Activated CD4-positive, CD25-positive, alpha-beta regulatory T cell treated with anti-CD3 and anti-CD28 coated beads, Interleukin-2, amount 50 U/mL, for 24 hours (primary cell): ENCODE measurements around the gene TACR2.

ENCODE experiments used
- ATAC-seq, 2 donors: fragments of 150-1000 bp; cut with Tn5 transposase; one replicate each; pipeline ENCODE4 v1.10.0; 2021; ENCODE audit warnings: mild to moderate bottlenecking in 1 of 2, moderate library complexity in 1 of 2

TACR2 gene

DNA sequence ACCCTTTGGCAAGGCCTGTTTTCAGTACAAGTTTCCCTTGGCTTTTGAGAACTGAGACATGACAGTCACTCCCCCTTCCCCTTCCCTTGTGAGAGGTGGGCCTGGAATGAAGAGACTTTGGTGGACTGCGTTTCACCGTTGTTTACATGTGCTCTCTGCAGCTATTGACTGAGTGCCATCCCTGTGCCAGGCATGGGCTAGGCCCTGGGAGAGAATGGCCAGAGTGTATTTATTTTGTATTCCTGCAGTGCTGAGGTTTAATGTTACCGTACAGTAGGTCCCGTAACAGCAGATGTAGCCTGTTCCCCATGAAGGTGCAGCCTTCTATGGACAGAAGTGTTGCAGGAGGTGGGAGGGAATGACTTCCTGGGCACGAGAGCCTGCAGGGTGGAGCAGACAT is 50.0 kb downstream of the TACR2 start:
- ATAC-seq = no peak

DNA sequence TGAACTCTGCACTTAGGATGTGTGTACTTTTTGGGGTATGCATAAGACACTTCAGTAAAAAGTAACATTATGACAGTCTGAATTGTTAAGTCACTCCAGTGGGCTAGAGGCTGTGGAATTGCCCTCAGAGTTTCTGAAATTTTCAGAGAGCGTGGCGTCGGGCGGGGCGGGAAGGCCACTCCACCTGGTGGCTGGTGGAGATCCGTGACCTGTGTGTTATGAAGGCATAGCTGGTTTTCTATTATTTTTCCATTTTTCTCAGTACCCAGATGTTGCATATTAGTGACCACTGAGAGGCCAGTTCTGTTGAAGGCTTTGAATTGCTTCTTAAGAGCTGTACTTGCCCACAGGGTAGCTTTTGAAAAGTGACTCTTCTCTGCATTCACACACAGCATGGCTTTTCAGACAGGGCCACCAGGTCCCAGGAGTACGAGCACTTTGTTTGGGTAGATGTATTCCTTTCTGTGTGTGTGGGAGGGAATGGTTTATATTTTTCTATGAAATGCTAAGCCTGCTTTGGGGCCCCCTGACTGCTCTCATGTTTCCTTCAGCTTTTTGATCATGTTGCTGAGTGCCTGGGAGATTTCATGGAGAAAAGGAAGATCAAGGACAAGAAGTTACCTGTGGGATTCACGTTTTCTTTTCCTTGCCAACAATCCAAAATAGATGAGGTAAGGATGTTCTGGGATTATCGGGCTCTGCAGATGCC is 52.3 kb downstream of the TACR2 start:
- no peak for ATAC-seq

DNA sequence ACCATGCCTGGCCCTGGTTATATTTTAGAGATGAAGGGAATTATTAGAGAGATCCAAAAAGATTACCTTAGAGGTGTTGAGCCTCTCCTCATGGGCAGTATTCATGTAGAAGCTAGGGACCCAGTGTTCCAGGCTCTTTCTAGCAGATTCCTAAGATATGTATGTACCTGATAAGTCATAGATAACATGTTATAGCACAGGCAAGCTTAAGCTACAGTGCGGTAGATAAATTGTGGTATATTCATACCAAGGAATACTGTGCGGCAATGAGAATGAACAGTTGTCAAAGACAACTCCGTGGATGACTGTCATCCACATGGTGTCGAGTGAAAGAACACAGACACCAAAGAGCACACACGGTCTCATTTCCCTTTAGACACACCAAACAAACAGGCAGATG is 53.1 kb downstream of the TACR2 start:
- no peak for ATAC-seq

DNA sequence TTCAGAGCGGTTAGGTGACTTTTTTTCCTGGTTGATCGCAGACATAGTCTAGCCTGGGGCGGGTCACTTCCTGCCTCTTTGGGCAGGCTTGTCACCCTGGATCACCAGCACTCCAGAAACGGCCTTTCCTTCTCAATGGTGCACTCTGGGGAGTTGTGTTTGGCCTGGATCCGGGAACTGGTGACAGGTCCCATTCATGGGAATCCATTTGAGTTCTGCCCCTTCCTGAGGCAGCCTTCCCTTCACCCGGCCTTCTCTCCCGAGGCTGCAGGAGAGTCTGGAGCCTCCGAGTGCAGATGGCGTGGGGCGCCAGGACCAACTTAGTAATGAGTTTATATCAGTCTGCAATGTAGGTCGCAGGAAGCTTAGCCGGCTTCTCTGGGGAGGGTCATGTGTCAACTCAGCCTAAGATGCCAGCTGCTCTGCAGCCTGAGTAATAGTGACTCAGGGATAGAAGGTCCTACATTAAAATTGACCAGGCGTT is 54.2 kb downstream of the TACR2 start:
- no peak for ATAC-seq

DNA sequence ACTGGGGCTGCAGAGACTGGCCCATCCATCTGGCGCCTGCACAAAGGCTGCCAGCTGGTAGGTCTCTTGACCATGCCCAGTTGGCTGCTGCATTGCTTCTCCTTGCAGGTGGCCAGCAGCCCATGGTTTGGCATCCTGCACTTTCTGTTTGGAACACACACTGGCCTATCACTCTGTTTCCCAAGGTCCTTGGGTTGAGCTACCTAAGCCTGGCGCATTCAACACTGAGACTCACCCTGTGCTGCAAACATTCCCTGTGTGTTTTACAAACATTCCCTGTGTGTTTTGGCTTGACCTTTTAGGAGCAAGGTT is 55.5 kb downstream of the TACR2 start:
- no peak for ATAC-seq

DNA sequence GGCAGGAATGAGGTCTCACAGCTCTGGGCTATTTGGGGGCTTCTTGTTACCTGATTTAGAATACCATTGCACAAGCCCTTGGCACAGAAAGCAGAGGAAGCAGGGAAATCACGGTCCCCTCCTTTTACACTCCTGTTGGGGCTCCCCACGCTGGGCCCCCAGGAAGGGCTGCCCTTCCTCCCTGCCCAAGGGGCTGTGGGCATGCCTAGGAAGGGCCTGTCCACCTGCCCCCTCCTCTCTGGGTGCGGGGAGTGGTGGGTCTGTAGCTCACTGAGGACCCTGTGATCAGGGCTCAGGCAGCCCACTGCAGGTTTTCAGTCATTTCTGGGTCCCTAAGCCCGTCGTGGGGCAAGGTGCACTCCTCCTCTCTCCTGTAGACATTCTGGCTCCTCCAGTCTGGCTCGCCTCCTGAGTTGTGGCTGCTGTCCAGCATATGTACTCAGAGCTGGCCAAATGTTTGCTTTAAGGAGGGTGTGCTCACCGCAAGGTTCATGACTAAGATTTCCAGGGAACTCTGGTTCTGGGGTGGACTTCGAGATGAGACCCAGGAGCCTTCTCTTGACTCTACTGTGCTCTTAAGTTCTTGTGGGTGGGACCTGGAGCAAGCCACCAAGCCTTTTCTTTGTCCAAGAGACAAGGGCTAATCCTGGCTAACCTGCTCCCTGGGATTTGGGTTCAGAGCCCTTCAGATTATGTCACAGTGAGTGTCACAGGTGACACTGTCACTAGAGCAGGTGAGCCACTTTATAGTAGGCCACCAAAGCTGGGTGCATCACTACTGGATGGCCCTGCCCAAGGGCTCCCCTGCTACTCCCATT is 56.0 kb downstream of the TACR2 start:
- ATAC-seq = no peak

DNA sequence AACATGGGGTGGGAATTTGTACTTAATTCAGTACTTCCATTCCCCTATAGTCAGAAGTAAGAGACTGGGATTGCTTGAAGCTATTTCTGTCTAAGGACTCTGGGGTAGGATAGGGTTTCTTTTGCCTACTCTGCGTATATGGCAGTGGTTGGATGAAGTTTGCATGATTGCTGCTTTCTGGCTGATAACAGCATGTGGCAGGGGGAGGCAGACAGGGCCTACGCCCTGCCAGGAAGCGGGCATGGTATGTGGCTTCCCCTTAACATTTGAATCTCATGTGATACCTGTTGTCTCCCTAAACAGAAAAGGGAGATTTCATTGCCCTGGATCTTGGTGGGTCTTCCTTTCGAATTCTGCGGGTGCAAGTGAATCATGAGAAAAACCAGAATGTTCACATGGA is 57.1 kb downstream of the TACR2 start:
- ATAC-seq = no peak

DNA sequence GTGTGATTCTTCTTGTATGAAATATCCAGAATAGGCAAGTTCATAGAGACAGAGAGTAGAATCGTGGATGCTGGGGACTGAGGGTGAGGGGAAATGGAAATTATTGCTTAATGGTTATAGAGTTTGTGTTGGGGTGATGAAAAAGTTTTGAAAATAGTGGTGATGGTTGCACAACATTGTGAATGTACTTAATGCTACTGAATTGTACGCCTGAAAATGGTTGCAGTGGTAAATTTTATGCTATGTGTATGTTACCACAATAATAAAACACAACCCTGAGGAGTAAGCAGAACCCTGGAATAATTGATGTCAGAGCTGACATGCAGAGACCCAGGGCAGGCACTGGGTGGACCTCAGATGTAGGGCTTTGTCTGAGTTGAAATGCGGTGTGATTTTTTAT is 57.6 kb downstream of the TACR2 start:
- ATAC-seq = no peak

DNA sequence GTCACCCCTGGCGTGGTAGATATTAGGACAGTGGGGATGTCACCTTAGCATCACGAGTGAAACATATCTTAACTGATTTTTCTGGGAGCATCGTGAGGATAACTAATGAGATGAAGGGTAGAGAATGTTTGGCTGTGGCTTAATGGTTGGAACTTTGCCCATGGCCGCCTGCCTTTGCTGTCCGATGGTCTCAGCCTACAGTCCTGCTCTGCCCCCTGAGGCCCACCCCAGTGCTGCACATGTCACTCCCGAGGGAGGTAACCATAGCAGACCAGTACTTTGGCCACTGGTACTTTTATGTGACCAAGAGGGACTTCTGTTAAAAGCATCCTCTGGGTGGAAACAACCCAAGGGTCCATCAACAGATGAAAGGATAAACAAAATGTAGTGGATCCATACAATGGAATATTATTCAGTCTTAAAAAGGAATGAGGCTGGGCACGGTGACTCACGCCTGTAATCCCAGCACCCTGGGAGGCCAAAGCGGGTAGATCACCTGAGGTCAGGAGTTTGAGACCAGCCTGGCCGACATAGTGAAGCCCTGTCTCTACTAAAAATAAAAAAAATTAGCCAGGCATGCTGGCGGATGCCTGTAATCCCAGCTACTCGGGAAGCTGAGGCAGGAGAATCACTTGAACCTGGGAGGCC is 58.4 kb downstream of the TACR2 start:
- no peak for ATAC-seq

DNA sequence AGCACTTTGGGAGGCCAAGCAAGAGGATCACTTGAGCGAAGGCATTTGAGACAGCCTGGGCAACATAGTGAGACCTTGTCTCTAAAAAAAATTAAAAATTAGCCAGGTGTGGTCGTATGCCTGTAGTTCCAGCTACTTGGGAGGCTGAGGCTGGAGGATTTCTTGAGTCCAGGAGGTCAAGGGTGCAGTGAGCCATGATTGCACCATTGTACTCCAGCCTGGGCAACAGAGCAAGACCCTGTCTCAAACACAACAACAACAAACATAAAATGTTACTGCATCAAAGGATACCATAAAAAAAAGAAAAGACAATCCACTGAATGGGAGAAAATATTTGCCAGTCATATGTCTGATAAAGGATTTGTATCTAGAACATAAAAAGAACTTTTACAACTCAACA is 60.5 kb downstream of the TACR2 start:
- no peak for ATAC-seq

DNA sequence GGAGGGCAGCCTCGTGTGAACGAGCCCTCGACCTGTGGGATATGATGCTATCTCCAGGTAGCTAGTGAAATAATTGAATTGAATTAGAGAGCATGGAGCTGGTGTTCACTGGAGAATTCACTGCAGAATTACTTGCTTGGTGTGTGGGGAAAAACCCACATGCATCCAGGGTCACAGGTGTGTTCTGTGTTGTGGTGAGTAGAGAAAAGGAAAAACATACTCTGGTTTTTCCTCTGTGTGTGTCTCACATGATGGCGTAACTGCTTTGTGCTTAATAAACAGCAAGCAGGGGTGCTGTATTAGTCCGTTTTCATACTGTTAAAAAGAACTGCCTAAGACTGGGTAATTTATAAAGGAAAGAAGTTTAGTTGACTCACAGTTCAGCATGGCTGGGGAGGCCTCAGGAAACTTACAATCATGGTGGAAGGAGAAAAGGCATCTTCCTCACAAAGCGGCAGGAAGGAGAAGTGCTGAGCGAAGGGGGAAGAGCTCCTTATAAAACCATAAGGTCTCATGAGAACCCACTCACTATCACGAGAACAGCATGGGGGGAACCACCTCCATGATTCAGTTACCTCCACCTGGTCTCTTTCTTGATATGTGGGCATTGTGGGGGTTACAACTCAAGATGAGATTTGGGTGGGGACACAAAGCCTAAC is 62.6 kb downstream of the TACR2 start:
- ATAC-seq = peak; percentile 17 to 62
